LoVo (cell line): ENCODE results near the gene ADIPOQ.
"Not testable (repeated sequence)": the region's sequence is repeated elsewhere in the genome, so short reads cannot be mapped to it uniquely, and the experiment has no call there.

ENCODE experiments used
- DNase-seq: peaks from one replicate; pipeline ENCODE4 v3.0.0-alpha.2; 2016; ENCODE audit warnings: low spot score

The ADIPOQ gene

DNA sequence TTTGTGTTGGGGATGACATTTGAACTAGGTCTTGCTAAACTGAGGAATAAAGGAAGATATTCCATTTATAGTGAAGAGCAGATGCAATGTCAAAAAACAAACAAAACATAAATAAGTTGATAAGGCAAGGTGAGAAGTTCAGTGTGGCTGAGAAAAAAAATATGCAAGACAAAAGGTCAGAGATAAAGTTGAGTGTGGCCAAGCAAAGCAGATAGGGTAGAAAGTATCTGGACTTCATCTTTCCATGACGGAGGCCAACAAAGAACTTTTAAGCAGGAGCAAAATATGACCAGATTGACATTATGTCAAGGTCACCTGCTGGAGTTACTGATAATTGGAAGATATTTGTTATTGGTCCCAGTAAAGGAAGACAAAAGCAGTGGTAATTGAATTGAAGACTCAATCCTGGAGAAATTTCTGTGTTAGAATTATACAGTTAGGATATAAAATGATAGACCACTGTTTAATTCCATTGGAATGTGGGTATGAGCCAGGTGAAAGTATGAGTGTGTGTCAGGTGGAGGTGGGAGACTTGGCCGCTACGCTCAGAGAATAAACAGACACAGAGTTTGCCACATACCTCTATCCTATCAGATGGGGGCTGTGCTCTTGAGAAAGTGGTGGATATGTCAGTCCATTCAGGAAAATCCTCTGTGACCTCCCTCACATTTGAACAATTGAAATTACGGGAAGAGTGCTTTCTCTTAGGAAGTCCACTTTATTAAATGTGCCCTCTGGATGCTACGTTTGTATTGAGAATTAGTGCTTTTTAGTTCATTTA, 28.1 kb downstream of the ADIPOQ start:
- no peak for DNase-seq

- no peak for DNase-seq
Observed at GRCh38 chr3:186871403-186871924, 29.0 kb downstream of the ADIPOQ start.

DNA sequence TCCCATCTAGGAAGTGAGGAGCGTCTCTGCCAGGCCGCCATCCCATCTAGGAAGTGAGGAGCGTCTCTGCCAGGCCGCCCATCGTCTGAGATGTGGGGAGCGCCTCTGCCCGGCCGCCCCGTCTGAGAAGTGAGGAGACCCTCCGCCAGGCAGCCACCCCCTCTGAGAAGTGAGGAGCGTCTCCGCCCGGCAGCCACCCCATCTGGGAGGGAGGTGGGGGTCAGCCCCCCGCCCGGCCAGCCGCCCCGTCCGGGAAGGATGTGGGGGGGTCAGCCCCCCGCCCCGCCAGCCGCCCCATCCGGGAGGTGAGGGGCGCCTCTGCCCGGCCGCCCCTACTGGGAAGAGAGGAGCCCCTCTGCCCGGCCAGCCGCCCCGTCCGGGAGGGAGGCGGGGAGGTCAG, 31.3 kb downstream of the ADIPOQ start:
- not testable (repeated sequence) for DNase-seq

GRCh38 chr3:186874216-186874615, 31.7 kb downstream of the ADIPOQ start:
- DNase-seq = not testable (repeated sequence)

GRCh38 chr3:186874841-186875240, 32.3 kb downstream of the ADIPOQ start:
- DNase-seq = not testable (repeated sequence)

- DNase-seq = no peak
Observed at GRCh38 chr3:186875708-186876107, 33.2 kb downstream of the ADIPOQ start.

DNA sequence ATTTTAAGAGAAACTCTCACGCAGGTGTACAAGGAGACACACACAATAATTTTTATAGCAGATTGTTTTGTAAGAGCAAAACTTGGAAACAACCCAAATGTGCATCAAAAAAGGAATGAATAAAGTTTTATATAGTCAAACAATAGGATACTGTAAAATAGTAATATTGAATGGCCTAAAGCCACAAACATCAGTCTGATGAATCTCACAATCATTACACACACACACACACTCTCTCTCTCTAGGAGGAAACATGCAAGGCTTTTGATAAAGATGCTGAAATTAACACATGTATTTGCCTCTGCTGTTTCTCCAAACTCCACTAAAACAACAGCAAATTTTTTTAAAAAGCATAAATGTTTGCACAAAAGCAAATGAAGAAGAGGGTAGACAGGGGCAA, 37.3 kb downstream of the ADIPOQ start:
- no peak for DNase-seq

DNA sequence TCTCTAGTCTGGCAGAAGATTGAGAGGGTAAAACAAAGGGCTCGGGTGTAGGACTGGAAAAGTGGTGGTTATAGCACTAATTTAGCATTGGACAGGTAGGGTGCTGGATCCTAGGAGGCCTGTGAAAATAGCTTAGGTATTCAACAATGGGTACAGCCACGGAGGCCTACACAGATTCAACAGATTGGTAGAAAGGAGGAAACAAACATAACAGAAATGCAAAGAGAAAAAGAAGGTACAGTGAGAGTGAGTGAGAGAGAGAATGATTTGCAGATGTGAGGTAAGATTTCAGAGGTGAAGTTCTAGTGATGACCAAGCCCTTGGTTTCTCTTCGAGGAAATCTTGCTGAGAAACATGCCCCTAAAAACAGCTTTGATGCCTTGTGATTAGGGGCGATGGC, 37.9 kb downstream of the ADIPOQ start:
- DNase-seq = no peak

- no peak for DNase-seq
Observed at GRCh38 chr3:186882150-186882524, 39.6 kb downstream of the ADIPOQ start.

GRCh38 chr3:186882881-186883685, 40.6 kb downstream of the ADIPOQ start:
- DNase-seq = peak; percentile 26

DNA sequence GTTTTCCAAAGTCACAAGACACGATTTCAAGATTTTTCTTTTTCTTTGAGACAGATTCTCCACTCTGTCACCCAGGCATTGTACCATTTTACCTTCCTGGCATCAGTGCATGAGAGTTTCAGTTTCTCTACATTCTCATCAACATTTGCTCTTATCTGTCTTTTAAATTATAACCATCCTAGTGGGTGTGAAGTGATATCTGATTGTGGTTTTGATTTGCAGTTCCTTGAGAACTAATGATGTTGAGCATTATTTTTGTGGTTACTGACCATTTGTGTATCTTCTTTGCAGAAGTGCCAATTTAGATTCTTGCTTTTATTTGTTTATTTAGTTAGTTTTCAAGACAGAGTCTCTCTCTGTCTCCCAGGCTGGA, 41.2 kb downstream of the ADIPOQ start:
- DNase-seq = no peak

- not testable (repeated sequence) for DNase-seq
Observed at GRCh38 chr3:186884868-186885267, 42.4 kb downstream of the ADIPOQ start.

- DNase-seq = no peak
Observed at GRCh38 chr3:186886202-186886981, 43.9 kb downstream of the ADIPOQ start.

DNA sequence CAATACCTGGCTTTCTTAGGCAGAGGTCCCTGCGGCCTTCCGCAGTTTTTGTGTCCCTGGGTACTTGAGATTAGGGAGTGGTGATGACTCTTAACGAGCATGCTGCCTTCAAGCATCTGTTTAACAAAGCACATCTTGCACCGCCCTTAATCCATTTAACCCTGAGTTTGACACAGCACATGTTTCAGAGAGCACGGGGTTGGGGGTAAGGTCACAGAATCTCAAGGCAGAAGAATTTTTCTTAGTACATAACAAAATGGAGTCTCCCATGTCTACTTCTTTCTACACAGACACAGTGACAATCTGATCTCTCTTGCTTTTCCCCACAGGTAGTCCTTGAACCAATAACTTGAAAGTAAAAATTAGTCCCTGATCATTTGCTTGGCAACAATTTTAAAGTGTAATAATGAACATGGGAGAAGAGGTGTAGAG, 45.0 kb downstream of the ADIPOQ start:
- DNase-seq = not testable (repeated sequence)

DNA sequence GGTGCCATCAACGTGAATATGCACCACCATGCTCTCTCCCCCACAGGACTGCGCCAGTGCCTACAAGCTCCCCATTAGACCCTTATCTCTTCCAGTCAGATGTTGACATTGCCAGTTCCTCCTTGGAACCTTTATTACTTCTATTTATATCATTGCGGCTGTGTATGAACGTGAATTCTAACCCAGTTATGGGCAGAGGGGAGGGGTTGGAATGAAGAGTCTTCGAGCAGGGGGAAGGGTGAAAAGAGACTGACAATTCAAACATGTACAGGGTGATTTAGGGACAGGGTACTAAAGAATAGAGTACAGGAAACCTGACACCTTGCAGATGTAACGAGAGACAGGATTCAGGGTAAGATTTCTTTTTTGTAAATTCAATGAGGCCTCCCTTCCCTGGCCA, 46.1 kb downstream of the ADIPOQ start:
- no peak for DNase-seq

GRCh38 chr3:186889698-186890097, 47.2 kb downstream of the ADIPOQ start:
- not testable (repeated sequence) for DNase-seq

DNA sequence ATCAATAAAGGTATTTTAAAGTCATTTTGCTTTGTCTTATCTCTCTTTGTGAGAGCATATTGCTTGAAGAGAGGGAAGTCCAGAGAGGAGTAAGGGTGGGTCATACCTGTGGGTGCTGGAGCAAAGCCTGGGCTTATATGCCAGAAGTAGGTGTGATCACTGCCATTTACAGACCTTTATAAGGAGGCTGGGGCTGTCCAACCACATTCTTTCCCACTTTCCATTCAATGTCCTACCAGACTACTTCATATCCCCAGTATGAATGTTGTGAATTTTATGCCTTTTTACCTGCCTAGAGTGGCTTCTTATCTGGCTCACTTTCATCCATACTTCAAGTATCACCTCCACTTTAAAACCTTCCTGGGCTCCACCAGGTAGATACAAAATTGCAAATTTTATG, 48.4 kb downstream of the ADIPOQ start:
- no peak for DNase-seq

- not testable (repeated sequence) for DNase-seq
Observed at GRCh38 chr3:186893071-186893470, 50.6 kb downstream of the ADIPOQ start.

DNA sequence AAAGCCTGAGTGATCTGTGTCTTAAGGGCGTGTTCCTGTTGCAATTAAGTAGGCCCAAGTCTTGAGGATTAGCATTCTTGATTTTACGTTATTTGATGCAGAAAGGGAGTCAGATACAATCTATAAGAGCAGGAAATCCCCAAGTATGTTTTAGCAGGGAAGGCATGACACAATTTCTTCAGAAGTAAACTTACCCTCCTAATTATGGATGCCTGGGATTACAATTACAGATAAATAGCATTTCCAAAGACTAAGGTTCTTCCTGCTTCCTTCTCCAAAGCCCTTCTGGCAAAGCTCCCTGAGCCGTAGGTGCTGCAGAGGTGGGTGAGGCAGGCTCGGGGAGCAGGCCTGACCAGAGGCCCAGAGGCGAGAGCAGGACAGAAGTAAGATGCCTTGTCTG, 52.9 kb downstream of the ADIPOQ start:
- DNase-seq = no peak

DNA sequence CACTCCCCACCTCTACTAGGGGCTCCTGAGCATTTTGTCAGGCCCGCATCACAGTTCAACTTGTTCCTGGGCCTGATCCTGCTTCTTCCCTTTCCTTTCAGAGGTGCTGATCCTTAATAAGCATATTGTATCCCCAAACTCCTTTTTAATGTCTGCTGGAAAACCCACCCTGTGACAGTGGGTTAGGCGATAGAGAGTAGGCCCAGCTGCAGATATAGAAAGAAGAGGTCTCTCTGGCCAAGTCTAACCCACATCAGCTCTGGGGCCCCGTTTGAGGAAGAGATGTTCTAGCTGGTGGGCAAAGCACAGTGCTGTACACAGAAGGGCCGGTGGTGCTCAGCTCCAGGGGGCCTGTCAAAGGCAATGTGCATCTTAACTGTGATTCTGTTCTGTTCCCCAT, 53.5 kb downstream of the ADIPOQ start:
- DNase-seq = no peak

- no peak for DNase-seq
Observed at GRCh38 chr3:186896875-186897274, 54.4 kb downstream of the ADIPOQ start.

DNA sequence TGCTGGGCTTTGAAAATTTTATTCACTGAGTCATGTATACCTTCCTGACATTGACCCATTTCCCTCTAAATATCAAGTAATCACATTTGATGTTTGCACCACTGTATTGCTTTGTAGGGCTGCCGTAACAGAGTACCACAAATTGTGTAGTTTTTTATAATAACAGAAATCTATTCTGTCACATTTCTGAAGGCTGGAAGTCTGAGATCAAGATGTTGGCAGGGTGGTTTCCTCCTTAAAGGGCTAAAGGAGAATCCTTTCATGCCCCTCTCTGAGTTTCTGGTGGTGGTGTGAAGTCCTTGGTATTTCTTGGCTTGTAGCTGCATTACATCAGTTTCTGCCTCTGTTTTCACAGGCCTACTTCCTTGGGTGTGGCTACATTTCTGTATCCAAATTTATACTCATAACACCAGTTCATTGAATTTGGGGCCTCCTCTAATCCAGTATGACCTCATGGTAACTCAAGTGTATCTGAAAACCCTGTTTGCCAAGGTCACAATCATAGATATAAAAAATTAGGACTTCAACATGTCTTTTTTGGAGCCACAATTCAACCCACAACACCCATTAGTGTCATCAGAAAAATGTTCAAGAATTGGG, 58.7 kb downstream of the ADIPOQ start:
- DNase-seq = no peak
